ENCODE measurements around the gene NEDD4. TPM values are rescaled to one million over a fixed set of nuclear protein-coding genes. Genes with fewer than 3 reads are reported as not detected.
A peak's percentile ranks its signal among the peaks of the same experiment; 100 is the strongest.

NEDD4 gene
- total RNA-seq, 1 donor = 48.5 TPM

GRCh38 chr15:55916666-55917409, 76.6 kb downstream of the NEDD4 start:
- DNase-seq (ENCODE audit: insufficient read length, low spot score, missing footprints) = peak; percentile 43
- H3K4me2 ChIP-seq (ENCODE audit: insufficient read depth, low read length) = peak overlapping the region; percentile 84

GRCh38 chr15:55915876-55916567, 77.4 kb downstream of the NEDD4 start:
- Histone ChIP-seq H3K27ac (ENCODE audit: low read depth, low read length) (peak overlapping the region; percentile 72), H4K20me1 (ENCODE audit: insufficient read depth, low read length) (no peaks in the 10 kb centered on the region), H3K79me2 (ENCODE audit: insufficient read depth, low read length) (peaks cover 50% of the 10 kb centered on the region), H3K4me2 (ENCODE audit: insufficient read depth, low read length) (peak overlapping the region; percentile 84), H3K27me3 (ENCODE audit: insufficient read depth, low read length) (no peaks in the 10 kb centered on the region), H2AFZ (ENCODE audit: low read length) (peak overlapping the region; percentile 28), H3K4me1 (ENCODE audit: insufficient read depth, low read length) (peaks cover 34% of the 10 kb centered on the region), H3K36me3 (ENCODE audit: insufficient read depth, low read length) (no peaks in the 10 kb centered on the region), H3K9me3 (ENCODE audit: low read depth, low read length) (no peaks in the 10 kb centered on the region), H3K4me3 (ENCODE audit: insufficient read depth, low read length) (peak overlapping the region; percentile 67)
- DNase-seq (ENCODE audit: insufficient read length, low spot score, missing footprints) = no peak
- TF ChIP-seq CTCF (IDR thresholded peaks at IDR 0.05; ENCODE audit: extremely low read depth, low read depth, low read length) = no peak

More at GRCh38 chr15:55916666-55917409, 76.6 kb downstream of the NEDD4 start:
- H2AFZ ChIP-seq (ENCODE audit: low read length) = peak overlapping the region; percentile 13
- no peaks in the 10 kb centered on the region for H3K36me3 ChIP-seq (ENCODE audit: insufficient read depth, low read length)
- peaks cover 34% of the 10 kb centered on the region for H3K4me1 ChIP-seq (ENCODE audit: insufficient read depth, low read length)
- H3K27me3 ChIP-seq (ENCODE audit: insufficient read depth, low read length) = no peaks in the 10 kb centered on the region
- H4K20me1 ChIP-seq (ENCODE audit: insufficient read depth, low read length) = no peaks in the 10 kb centered on the region
- TF ChIP-seq CTCF (IDR thresholded peaks at IDR 0.05; ENCODE audit: extremely low read depth, low read depth, low read length) = no peak
- peak overlapping the region; percentile 72 for H3K27ac ChIP-seq (ENCODE audit: low read depth, low read length)
- no peaks in the 10 kb centered on the region for H3K9me3 ChIP-seq (ENCODE audit: low read depth, low read length)
- H3K79me2 ChIP-seq (ENCODE audit: insufficient read depth, low read length) = peaks cover 45% of the 10 kb centered on the region
- peak overlapping the region; percentile 67 for H3K4me3 ChIP-seq (ENCODE audit: insufficient read depth, low read length)

GRCh38 chr15:55915221-55915620, 78.2 kb downstream of the NEDD4 start:
- Histone ChIP-seq H3K4me3 (ENCODE audit: insufficient read depth, low read length) (peak overlapping the region; percentile 67), H3K27me3 (ENCODE audit: insufficient read depth, low read length) (no peaks in the 10 kb centered on the region), H3K9me3 (ENCODE audit: low read depth, low read length) (no peaks in the 10 kb centered on the region), H3K27ac (ENCODE audit: low read depth, low read length) (peak overlapping the region; percentile 72), H2AFZ (ENCODE audit: low read length) (peak overlapping the region; percentile 28), H4K20me1 (ENCODE audit: insufficient read depth, low read length) (no peaks in the 10 kb centered on the region), H3K4me1 (ENCODE audit: insufficient read depth, low read length) (peaks cover 34% of the 10 kb centered on the region), H3K36me3 (ENCODE audit: insufficient read depth, low read length) (no peaks in the 10 kb centered on the region), H3K4me2 (ENCODE audit: insufficient read depth, low read length) (peak overlapping the region; percentile 84), H3K79me2 (ENCODE audit: insufficient read depth, low read length) (peaks cover 58% of the 10 kb centered on the region)
- DNase-seq (ENCODE audit: insufficient read length, low spot score, missing footprints) = no peak
- no peak for TF ChIP-seq CTCF (IDR thresholded peaks at IDR 0.05; ENCODE audit: extremely low read depth, low read depth, low read length)

GRCh38 chr15:55914446-55914845, 79.0 kb downstream of the NEDD4 start:
- Histone ChIP-seq H3K9me3 (ENCODE audit: low read depth, low read length) (no peaks in the 10 kb centered on the region), H3K79me2 (ENCODE audit: insufficient read depth, low read length) (peaks cover 65% of the 10 kb centered on the region), H3K4me1 (ENCODE audit: insufficient read depth, low read length) (peaks cover 37% of the 10 kb centered on the region), H3K36me3 (ENCODE audit: insufficient read depth, low read length) (no peaks in the 10 kb centered on the region), H3K4me2 (ENCODE audit: insufficient read depth, low read length) (peak overlapping the region; percentile 84), H2AFZ (ENCODE audit: low read length) (no peak overlapping the region), H4K20me1 (ENCODE audit: insufficient read depth, low read length) (no peaks in the 10 kb centered on the region), H3K4me3 (ENCODE audit: insufficient read depth, low read length) (peak overlapping the region; percentile 67), H3K27me3 (ENCODE audit: insufficient read depth, low read length) (no peaks in the 10 kb centered on the region), H3K27ac (ENCODE audit: low read depth, low read length) (peak overlapping the region; percentile 72)
- TF ChIP-seq CTCF (IDR thresholded peaks at IDR 0.05; ENCODE audit: extremely low read depth, low read depth, low read length) = no peak
- no peak for DNase-seq (ENCODE audit: insufficient read length, low spot score, missing footprints)
